GM20000 (cell line): Measurements from ENCODE around the gene CCDC18.
"Not testable (repeated sequence)": the region's sequence is repeated elsewhere in the genome, so short reads cannot be mapped to it uniquely, and the experiment has no call there.

Experiments
- DNase-seq: peaks from one replicate; pipeline ENCODE4 v3.0.0; 2012; ENCODE audit warnings: low spot score
- CTCF ChIP-seq: IDR thresholded peaks from 2 replicates; pipeline ENCODE4 v1.5.1; 2012; ENCODE audit warnings: mild to moderate bottlenecking, control low read depth; ENCODE audit errors: extremely low read depth, missing control alignments

Gene CCDC18

DNA sequence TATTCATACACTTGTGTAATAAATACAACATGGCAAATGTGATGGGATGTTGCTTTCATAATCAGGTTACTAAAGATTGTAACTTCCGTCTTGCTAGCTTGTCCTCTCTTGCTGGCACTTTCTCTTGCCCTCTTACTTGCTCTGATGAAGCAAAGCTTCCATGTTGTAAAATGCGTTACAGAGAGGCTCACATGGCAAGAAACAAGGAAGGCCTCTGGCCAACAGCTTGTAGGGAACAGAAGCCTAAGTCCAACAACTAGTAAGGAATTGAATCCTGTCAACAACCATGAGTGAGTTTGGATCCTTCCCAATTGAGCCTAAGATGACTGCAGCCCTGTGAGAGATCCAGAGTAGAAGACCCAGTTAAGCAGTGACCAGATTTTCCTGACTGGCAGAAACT lies 15.7 kb upstream of the CCDC18 start:
- TF ChIP-seq CTCF = no peak
- no peak for DNase-seq

GRCh38 chr1:93165895-93166294 lies 14.6 kb upstream of the CCDC18 start:
- not testable (repeated sequence) for DNase-seq

GRCh38 chr1:93167006-93167405 lies 13.5 kb upstream of the CCDC18 start:
- no peak for TF ChIP-seq CTCF
- DNase-seq = no peak

- not testable (repeated sequence) for DNase-seq
Observed at GRCh38 chr1:93170141-93170678, 10.3 kb upstream of the CCDC18 start.

DNA sequence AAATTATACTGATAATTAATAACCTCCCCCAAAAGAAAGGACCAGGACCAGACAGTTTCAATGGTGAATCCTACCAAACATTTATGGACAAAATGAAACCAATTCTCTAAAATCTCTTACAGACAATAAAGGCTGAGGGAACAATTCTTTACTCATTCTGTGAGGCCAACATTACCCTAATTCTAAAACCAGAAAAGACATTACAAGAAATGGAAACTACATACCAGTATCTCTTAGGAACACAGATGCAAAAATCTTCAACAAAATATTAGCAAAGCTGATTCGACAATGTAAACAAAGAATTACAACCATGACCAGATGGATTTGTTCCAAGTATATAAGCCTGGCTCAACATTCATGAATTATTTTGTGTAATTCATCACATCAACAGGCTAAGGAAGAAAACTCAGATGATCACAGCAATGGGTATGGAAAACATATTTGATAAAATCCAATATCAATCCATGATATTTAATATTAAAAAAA lies 8.9 kb upstream of the CCDC18 start:
- DNase-seq = no peak
- TF ChIP-seq CTCF = no peak

DNA sequence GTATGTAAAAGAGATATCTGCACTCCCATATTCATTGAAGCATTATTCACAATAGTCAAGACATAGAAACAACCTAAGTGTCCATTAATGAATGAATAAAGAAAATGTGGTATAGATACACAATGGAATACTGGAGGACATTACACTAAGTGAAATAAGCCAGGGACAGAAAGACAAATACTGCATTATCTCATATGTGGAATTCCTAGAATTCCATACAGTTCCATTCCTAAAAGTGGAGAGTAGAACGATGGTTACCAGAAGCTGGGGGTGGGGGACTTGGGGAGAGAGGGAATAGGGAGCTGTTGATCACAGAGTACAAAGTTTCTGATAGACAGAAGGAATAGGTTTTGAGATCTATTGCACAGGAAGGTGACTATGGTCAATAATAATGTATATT lies 7.7 kb upstream of the CCDC18 start:
- no peak for TF ChIP-seq CTCF
- DNase-seq = no peak

DNA sequence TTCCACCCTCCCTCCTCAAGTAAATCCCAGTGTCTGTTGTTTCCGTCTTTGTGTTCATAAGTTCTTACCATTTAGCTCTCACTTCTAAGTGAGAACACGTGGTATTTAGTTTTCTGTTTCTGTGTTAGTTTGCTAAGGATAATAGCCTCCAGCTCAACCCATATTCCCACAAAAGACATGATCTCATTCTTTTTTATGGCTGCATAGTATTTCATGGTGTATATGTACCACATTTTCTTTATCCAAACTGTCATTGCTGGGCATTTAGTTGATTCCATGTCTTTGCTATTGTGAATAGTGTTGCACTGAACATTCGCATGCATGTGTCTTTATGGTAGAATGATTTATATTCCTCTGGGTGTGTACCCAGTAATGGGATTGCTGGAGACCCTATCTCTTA lies 5.9 kb upstream of the CCDC18 start:
- DNase-seq = not testable (repeated sequence)

DNA sequence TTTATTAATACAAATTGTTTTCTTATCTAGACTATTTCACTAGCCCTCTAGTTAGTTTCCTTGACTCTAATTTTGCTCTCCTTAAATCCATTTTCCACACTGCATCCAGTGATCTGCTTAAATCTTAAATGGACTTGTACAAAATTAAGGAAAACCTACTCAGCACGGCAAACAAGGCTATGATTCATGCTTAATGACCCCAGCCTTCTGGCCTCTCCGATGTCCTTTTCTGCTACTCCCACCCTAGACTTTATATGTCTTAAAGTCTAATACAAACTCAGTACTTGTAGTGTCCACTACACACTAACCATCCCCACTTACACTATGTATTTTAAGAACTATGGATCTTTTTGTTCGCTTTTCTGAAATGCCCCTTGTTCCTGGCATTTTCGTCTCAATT lies 2.5 kb upstream of the CCDC18 start:
- TF ChIP-seq CTCF = no peak
- DNase-seq = no peak

- TF ChIP-seq CTCF = no peak
- no peak for DNase-seq
Observed at GRCh38 chr1:93178418-93178817, 2.1 kb upstream of the CCDC18 start.
